ENCODE results near the gene CHFR.

DNA sequence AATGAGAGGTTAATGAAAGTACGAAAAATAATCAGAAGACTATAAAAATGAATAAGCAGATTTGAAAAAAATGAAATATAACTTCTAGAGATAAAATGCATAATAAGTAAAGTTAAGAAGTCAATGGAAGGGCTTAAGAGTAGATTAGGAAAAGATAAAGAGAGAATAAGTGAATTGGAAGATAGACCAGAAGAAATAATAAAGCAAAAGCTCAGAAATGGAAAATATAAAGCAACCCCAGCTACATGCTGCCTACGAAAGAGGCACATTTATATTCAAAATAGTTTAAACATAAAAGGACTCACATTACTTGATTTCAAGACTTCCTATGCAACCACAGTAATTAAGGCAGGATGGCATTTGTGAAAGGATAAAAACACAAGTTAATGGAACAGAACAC, 48.8 kb upstream of the CHFR start:
- TF ChIP-seq, protein P1, sequence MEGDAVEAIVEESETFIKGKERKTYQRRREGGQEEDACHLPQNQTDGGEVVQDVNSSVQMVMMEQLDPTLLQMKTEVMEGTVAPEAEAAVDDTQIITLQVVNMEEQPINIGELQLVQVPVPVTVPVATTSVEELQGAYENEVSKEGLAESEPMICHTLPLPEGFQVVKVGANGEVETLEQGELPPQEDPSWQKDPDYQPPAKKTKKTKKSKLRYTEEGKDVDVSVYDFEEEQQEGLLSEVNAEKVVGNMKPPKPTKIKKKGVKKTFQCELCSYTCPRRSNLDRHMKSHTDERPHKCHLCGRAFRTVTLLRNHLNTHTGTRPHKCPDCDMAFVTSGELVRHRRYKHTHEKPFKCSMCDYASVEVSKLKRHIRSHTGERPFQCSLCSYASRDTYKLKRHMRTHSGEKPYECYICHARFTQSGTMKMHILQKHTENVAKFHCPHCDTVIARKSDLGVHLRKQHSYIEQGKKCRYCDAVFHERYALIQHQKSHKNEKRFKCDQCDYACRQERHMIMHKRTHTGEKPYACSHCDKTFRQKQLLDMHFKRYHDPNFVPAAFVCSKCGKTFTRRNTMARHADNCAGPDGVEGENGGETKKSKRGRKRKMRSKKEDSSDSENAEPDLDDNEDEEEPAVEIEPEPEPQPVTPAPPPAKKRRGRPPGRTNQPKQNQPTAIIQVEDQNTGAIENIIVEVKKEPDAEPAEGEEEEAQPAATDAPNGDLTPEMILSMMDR (IDR thresholded peaks at IDR 0.05 in 4 of 5, conservative IDR thresholded peaks at IDR 0.05 in 1 of 5): no peak
- no peak for TF ChIP-seq POLR2A (IDR thresholded peaks at IDR 0.05)
